Gastroesophageal sphincter (tissue), 4 donors: ENCODE data around the gene PRTG. TPM values are rescaled to one million over a fixed set of nuclear protein-coding genes. Genes with fewer than 3 reads are reported as not detected.

Experiments
- ATAC-seq: fragments of 150-250 bp; one replicate; pipeline ENCODE4 v1.9.1; 2016; ENCODE audit warnings: mild to moderate bottlenecking, moderate library complexity
- H3K27ac ChIP-seq, 4 donors: fragments of 200-600 bp; sonication (generic) in 3 of 4; 1 replicate in 3 of 4; 2 replicates in 1 of 4; pipeline ENCODE4 v1.5.1; 2016 to 2019
- H3K27me3 ChIP-seq: fragments of 200-600 bp; sonication (generic); one replicate; pipeline ENCODE4 v1.5.1; 2019
- H3K36me3 ChIP-seq, 2 donors: fragments of 200-600 bp; sonication (generic); one replicate each; pipeline ENCODE4 v1.5.1; 2019; ENCODE audit warnings: control low read depth in 1 of 2
- H3K4me1 ChIP-seq, 3 donors: fragments of 200-600 bp; sonication (generic); 1 replicate in 2 of 3; 2 replicates in 1 of 3; pipeline ENCODE4 v1.5.1; 2016 to 2019; ENCODE audit warnings: control low read depth in 2 of 3
- H3K4me3 ChIP-seq, 2 donors: fragments of 200-600 bp; sonication (generic); one replicate each; pipeline ENCODE4 v1.5.1; 2019; ENCODE audit warnings: mild to moderate bottlenecking in 1 of 2, moderate library complexity in 1 of 2
- H3K9me3 ChIP-seq, 3 donors: fragments of 200-600 bp; sonication (generic); one replicate each; pipeline ENCODE4 v1.5.1; 2017 to 2019; ENCODE audit warnings: control low read depth in 2 of 3
- CTCF ChIP-seq, 4 experiments: fragments of 200-600 bp in 2 of 4; fragments of 450-650 bp in 2 of 4; sonication (generic) in 1 of 4; IDR thresholded peaks; one replicate each; pipeline ENCODE4 v1.5.1; 2017 to 2019; ENCODE audit warnings: antibody characterized with exemption in 4 of 4, mild to moderate bottlenecking in 2 of 4, moderate library complexity in 2 of 4
- EP300 ChIP-seq: sonication (generic); formaldehyde crosslinking; IDR thresholded peaks from one replicate; pipeline ENCODE4 v1.6.1; 2017; ENCODE audit warnings: antibody characterized with exemption, mild to moderate bottlenecking
- POLR2A ChIP-seq, 2 donors: fragments of 450-650 bp; IDR thresholded peaks; one replicate each; pipeline ENCODE4 v1.6.1; 2017; ENCODE audit warnings: antibody characterized with exemption in 2 of 2, mild to moderate bottlenecking in 2 of 2, moderate library complexity in 1 of 2
- POLR2AphosphoS5 ChIP-seq: sonication (generic); formaldehyde crosslinking; IDR thresholded peaks from one replicate; pipeline ENCODE4 v1.6.1; 2017; ENCODE audit warnings: antibody characterized with exemption
- WGBS, 2 donors: methylation state at CpG; one replicate each; pipeline ENCODE4 v1.1.5; 2018; ENCODE audit warnings: low coverage in 1 of 2; 5-methylcytosine and 5-hydroxymethylcytosine counted together
- total RNA-seq, 4 donors: library from RNA; depleted of rRNA; stranded (reverse); fragments of >200 nt; gene quantifications; one replicate each; pipeline ENCODE4 v1.1.0, GENCODE V29; 2016

Gene PRTG
- total RNA-seq, 4 donors from 2014 or later, result 0.81 to 3.3 (median 1.2) TPM

- H3K4me3 ChIP-seq, result no peak overlapping the region
- no peak for TF ChIP-seq POLR2AphosphoS5
- no peak for TF ChIP-seq CTCF (IDR thresholded peaks at IDR 0.05)
- TF ChIP-seq EP300, result no peak
- TF ChIP-seq POLR2A (IDR thresholded peaks at IDR 0.05), result no peak
- no peak overlapping the region for H3K27ac ChIP-seq
- H3K9me3 ChIP-seq, result no peaks in the 10 kb centered on the region
- ATAC-seq, result no peak
- WGBS, 2 donors, result 88 to 100% methylated on average over 1 of the region's 2 CpGs
- no peaks in the 10 kb centered on the region for H3K36me3 ChIP-seq
- H3K4me1 ChIP-seq, result no peaks in the 10 kb centered on the region
- H3K27me3 ChIP-seq, result no peaks in the 10 kb centered on the region
Observed at GRCh38 chr15:55709458-55709857, 33.5 kb downstream of the PRTG start.

GRCh38 chr15:55708720-55709119 is 34.2 kb downstream of the PRTG start:
- TF ChIP-seq EP300 (no peak), POLR2AphosphoS5 (no peak), CTCF (IDR thresholded peaks at IDR 0.05) (no peak), POLR2A (IDR thresholded peaks at IDR 0.05) (no peak)
- H3K27ac ChIP-seq, result no peak overlapping the region
- no peaks in the 10 kb centered on the region for H3K4me1 ChIP-seq
- no peak overlapping the region for H3K4me3 ChIP-seq
- no peaks in the 10 kb centered on the region for H3K27me3 ChIP-seq
- ATAC-seq, result no peak
- H3K9me3 ChIP-seq, result no peaks in the 10 kb centered on the region
- H3K36me3 ChIP-seq, result no peaks in the 10 kb centered on the region
- 77% methylated on average over 6 of the region's 8 CpGs; no CpG with 5 or more reads in 1 of the 2 donors for WGBS, 2 donors

- Histone ChIP-seq H3K36me3 (no peaks in the 10 kb centered on the region), H3K27me3 (no peaks in the 10 kb centered on the region), H3K4me1 (no peaks in the 10 kb centered on the region), H3K9me3 (no peaks in the 10 kb centered on the region), H3K4me3 (no peak overlapping the region), H3K27ac (no peak overlapping the region)
- TF ChIP-seq POLR2AphosphoS5 (no peak), CTCF (IDR thresholded peaks at IDR 0.05) (no peak), POLR2A (IDR thresholded peaks at IDR 0.05) (no peak), EP300 (no peak)
- ATAC-seq, result no peak
- WGBS, 2 donors, result 57 to 83% methylated on average over 1 to 2 of the region's 4 CpGs
Observed at GRCh38 chr15:55707951-55708350, 35.0 kb downstream of the PRTG start.

- no peak for ATAC-seq
- H3K4me1 ChIP-seq, result no peaks in the 10 kb centered on the region
- WGBS, 2 donors, result 61 to 62% methylated on average over 3 of the region's 3 CpGs
- H3K27me3 ChIP-seq, result no peaks in the 10 kb centered on the region
- no peaks in the 10 kb centered on the region for H3K36me3 ChIP-seq
- H3K4me3 ChIP-seq, result no peak overlapping the region
- TF ChIP-seq POLR2A (IDR thresholded peaks at IDR 0.05) (no peak), POLR2AphosphoS5 (no peak), CTCF (IDR thresholded peaks at IDR 0.05) (no peak), EP300 (no peak)
- H3K27ac ChIP-seq, result no peak overlapping the region
- H3K9me3 ChIP-seq, result no peaks in the 10 kb centered on the region
Observed at GRCh38 chr15:55707518-55707917, 35.4 kb downstream of the PRTG start.

GRCh38 chr15:55703873-55704301 is 39.1 kb downstream of the PRTG start:
- no peaks in the 10 kb centered on the region for H3K4me1 ChIP-seq
- no peaks in the 10 kb centered on the region for H3K27me3 ChIP-seq
- no peak for ATAC-seq
- 38 to 48% methylated on average over 2 of the region's 2 CpGs for WGBS, 2 donors
- H3K36me3 ChIP-seq, result no peaks in the 10 kb centered on the region
- H3K9me3 ChIP-seq, result no peaks in the 10 kb centered on the region
- H3K4me3 ChIP-seq, result no peak overlapping the region
- TF ChIP-seq POLR2A (IDR thresholded peaks at IDR 0.05), result no peak
- TF ChIP-seq CTCF (IDR thresholded peaks at IDR 0.05), result no peak
- TF ChIP-seq POLR2AphosphoS5, result no peak
- TF ChIP-seq EP300, result no peak
- H3K27ac ChIP-seq, result no peak overlapping the region
